Astrocyte (in vitro differentiated cells and primary cell): ENCODE data around the gene TTL. TPM values are rescaled to one million over a fixed set of nuclear protein-coding genes. Genes with fewer than 3 reads are reported as not detected.

ENCODE experiments used
- DNase-seq: peaks from one replicate; pipeline ENCODE4 v3.0.0-alpha.2; 2010; ENCODE audit warnings: low read depth
- FAIRE-seq: peaks from 2 replicates; lab custom pipeline; 2011; peaks lifted over from hg19 to GRCh38; lab: Jason Lieb, UNC
- H2AFZ ChIP-seq: 2 replicates; pipeline ENCODE4 v1.6.0; 2012; ENCODE audit warnings: low read depth, low read length, inconsistent platforms
- H3K27ac ChIP-seq: 2 replicates; pipeline ENCODE4 v1.5.1; 2011; ENCODE audit warnings: low read depth, low read length, inconsistent platforms
- H3K27me3 ChIP-seq: 2 replicates; pipeline ENCODE4 v1.6.0; 2011; ENCODE audit warnings: low read length, inconsistent platforms; ENCODE audit not compliant: insufficient read depth
- H3K36me3 ChIP-seq: 2 replicates; pipeline ENCODE4 v1.5.1; 2011; ENCODE audit warnings: low read length, inconsistent platforms; ENCODE audit not compliant: insufficient read depth
- H3K4me1 ChIP-seq: 2 replicates; pipeline ENCODE4 v1.5.1; 2011; ENCODE audit warnings: low read length, inconsistent platforms; ENCODE audit not compliant: insufficient read depth
- H3K4me2 ChIP-seq: 2 replicates; pipeline ENCODE4 v1.6.0; 2012; ENCODE audit warnings: low read length, inconsistent platforms
- H3K4me3 ChIP-seq: 2 replicates; pipeline ENCODE4 v1.5.1; 2011; ENCODE audit warnings: low read depth, mild to moderate bottlenecking, low read length, inconsistent platforms; ENCODE audit not compliant: insufficient read depth
- H3K79me2 ChIP-seq: 2 replicates; pipeline ENCODE4 v1.6.0; 2012; ENCODE audit warnings: mild to moderate bottlenecking, low read length, inconsistent platforms; ENCODE audit not compliant: insufficient read depth
- H3K9ac ChIP-seq: 2 replicates; pipeline ENCODE4 v1.6.0; 2012; ENCODE audit warnings: mild to moderate bottlenecking, low read length, inconsistent platforms
- H3K9me3 ChIP-seq: 2 replicates; pipeline ENCODE4 v1.5.1; 2012; ENCODE audit warnings: low read depth, mild to moderate bottlenecking, low read length, inconsistent platforms; ENCODE audit not compliant: insufficient read depth
- H4K20me1 ChIP-seq: 2 replicates; pipeline ENCODE4 v1.6.0; 2012; ENCODE audit warnings: low read length, inconsistent platforms; ENCODE audit not compliant: insufficient read depth
- H3K27ac Mint-ChIP-seq: one replicate; pipeline ENCODE4 v1.8.0; 2021; ENCODE audit warnings: mild to moderate bottlenecking, mixed read lengths; ENCODE audit not compliant: unreplicated experiment
- H3K27me3 Mint-ChIP-seq: one replicate; pipeline ENCODE4 v1.8.0; 2021; ENCODE audit warnings: low read depth, mixed read lengths; ENCODE audit not compliant: unreplicated experiment
- H3K36me3 Mint-ChIP-seq: one replicate; pipeline ENCODE4 v1.8.0; 2021; ENCODE audit warnings: low read depth, mixed read lengths; ENCODE audit not compliant: unreplicated experiment
- H3K4me1 Mint-ChIP-seq: one replicate; pipeline ENCODE4 v1.8.0; 2021; ENCODE audit warnings: low read depth, mixed read lengths; ENCODE audit not compliant: unreplicated experiment
- H3K4me3 Mint-ChIP-seq: one replicate; pipeline ENCODE4 v1.8.0; 2021; ENCODE audit warnings: mild to moderate bottlenecking, moderate library complexity, mixed read lengths; ENCODE audit not compliant: unreplicated experiment
- H3K9me3 Mint-ChIP-seq: one replicate; pipeline ENCODE4 v1.8.0; 2021; ENCODE audit warnings: mild to moderate bottlenecking, mixed read lengths; ENCODE audit not compliant: unreplicated experiment
- EZH2 ChIP-seq: IDR thresholded peaks from 2 replicates; pipeline ENCODE4 v1.6.1; 2012; ENCODE audit warnings: mild to moderate bottlenecking, low read length, inconsistent platforms; ENCODE audit not compliant: insufficient read depth
- total RNA-seq: library from RNA; stranded (reverse); gene quantifications from 2 replicates; pipeline ENCODE4 v1.2.1, GENCODE V29; 2021
- TF ChIP-seq, protein P1 (sequence below): IDR thresholded peaks from 2 replicates; pipeline ENCODE4 v1.5.1; 2011; ENCODE audit warnings: low read depth, mild to moderate bottlenecking, inconsistent platforms, low read length, moderate library complexity; ENCODE audit not compliant: insufficient read depth

TTL gene
- total RNA-seq, 1 donor from 2014 or later = 58.1 TPM

DNA sequence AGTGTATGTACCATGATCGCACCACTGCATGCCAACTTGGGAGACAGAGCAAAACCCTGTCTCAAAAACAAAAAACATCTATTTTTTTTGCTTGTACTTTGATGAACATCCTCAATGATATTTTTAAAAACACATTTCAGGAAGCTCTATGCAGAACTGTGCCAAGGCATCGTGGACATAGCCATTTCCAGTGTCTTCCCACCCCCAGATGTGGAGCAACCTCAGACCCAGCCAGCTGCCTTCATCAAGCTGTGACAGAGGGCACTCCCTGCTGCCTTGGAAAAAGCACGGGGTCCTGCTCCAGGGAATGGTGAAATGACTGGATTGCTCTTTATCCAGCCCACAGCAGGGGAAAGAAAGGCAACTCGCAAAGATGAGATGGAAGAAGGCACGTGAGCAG is 46.6 kb downstream of the TTL start:
- no peaks in the 10 kb centered on the region for H3K27me3 Mint-ChIP-seq
- H3K4me3 Mint-ChIP-seq = no peak overlapping the region
- no peaks in the 10 kb centered on the region for H3K4me1 Mint-ChIP-seq
- Histone ChIP-seq H3K79me2 (no peaks in the 10 kb centered on the region), H2AFZ (no peak overlapping the region), H4K20me1 (peaks cover 4% of the 10 kb centered on the region), H3K4me2 (no peak overlapping the region), H3K4me3 (no peak overlapping the region), H3K27me3 (no peaks in the 10 kb centered on the region), H3K4me1 (no peaks in the 10 kb centered on the region), H3K9ac (no peak overlapping the region), H3K36me3 (peaks cover 28% of the 10 kb centered on the region), H3K9me3 (no peaks in the 10 kb centered on the region), H3K27ac (no peak overlapping the region)
- no peak for TF ChIP-seq EZH2
- TF ChIP-seq, protein P1, sequence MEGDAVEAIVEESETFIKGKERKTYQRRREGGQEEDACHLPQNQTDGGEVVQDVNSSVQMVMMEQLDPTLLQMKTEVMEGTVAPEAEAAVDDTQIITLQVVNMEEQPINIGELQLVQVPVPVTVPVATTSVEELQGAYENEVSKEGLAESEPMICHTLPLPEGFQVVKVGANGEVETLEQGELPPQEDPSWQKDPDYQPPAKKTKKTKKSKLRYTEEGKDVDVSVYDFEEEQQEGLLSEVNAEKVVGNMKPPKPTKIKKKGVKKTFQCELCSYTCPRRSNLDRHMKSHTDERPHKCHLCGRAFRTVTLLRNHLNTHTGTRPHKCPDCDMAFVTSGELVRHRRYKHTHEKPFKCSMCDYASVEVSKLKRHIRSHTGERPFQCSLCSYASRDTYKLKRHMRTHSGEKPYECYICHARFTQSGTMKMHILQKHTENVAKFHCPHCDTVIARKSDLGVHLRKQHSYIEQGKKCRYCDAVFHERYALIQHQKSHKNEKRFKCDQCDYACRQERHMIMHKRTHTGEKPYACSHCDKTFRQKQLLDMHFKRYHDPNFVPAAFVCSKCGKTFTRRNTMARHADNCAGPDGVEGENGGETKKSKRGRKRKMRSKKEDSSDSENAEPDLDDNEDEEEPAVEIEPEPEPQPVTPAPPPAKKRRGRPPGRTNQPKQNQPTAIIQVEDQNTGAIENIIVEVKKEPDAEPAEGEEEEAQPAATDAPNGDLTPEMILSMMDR = no peak
- FAIRE-seq = no peak
- H3K9me3 Mint-ChIP-seq = no peaks in the 10 kb centered on the region
- H3K27ac Mint-ChIP-seq = no peak overlapping the region
- DNase-seq = no peak
- H3K36me3 Mint-ChIP-seq = peaks cover 37% of the 10 kb centered on the region

DNA sequence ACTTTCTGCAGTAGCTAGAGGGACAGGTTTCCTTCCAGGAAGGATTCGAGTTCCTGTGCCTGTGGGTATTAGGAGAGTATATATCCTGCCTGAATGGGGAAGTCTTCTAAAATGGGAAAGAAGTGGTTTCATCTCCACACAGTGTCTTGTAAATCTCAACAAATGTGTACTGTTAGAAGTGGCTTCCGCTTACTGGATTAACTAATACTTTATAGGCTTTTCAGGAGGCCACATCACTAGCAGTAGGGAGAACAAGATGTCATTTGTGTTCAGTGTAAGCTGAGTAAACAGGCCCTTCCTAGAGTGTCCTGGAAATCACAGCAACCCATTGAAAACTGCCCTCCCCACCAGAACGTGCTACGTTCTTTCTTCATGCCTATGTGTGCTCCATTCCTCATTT is 47.8 kb downstream of the TTL start:
- no peak overlapping the region for H3K4me3 ChIP-seq
- no peaks in the 10 kb centered on the region for H3K9me3 ChIP-seq
- H3K27me3 Mint-ChIP-seq = no peaks in the 10 kb centered on the region
- no peak overlapping the region for H2AFZ ChIP-seq
- H3K4me3 Mint-ChIP-seq = no peak overlapping the region
- DNase-seq (no peak), FAIRE-seq (no peak)
- no peak overlapping the region for H3K27ac ChIP-seq
- no peaks in the 10 kb centered on the region for H3K27me3 ChIP-seq
- no peaks in the 10 kb centered on the region for H3K79me2 ChIP-seq
- H4K20me1 ChIP-seq = peaks cover 4% of the 10 kb centered on the region
- H3K27ac Mint-ChIP-seq = no peak overlapping the region
- no peak for TF ChIP-seq EZH2
- TF ChIP-seq, protein P1 = no peak
- peaks cover 25% of the 10 kb centered on the region for H3K36me3 Mint-ChIP-seq
- no peaks in the 10 kb centered on the region for H3K4me1 ChIP-seq
- H3K36me3 ChIP-seq = peaks cover 28% of the 10 kb centered on the region
- H3K9me3 Mint-ChIP-seq = no peaks in the 10 kb centered on the region
- H3K4me1 Mint-ChIP-seq = no peaks in the 10 kb centered on the region
- H3K4me2 ChIP-seq = no peak overlapping the region
- H3K9ac ChIP-seq = no peak overlapping the region

DNA sequence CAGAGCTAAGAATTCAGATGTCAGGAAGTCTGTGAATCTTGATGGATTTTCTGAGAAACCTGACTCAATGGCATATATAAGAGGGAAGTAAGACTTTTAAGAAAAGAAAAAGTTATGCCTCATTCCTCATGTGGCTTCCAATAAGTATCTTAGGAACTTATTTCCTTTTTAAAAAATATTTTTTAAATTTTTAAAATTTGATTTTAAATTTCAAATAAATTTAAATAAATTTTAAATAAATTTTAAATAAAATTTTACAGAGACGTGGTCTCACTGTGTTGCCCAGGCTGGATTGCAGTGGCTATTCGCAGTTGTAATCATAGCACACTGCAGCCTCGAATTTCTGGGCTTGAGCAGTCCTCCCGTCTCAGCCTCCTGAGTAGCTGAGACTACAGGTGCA is 48.8 kb downstream of the TTL start:
- Histone ChIP-seq H3K9ac (no peak overlapping the region), H3K79me2 (no peaks in the 10 kb centered on the region), H3K27ac (no peak overlapping the region), H3K4me2 (no peak overlapping the region), H3K4me1 (no peaks in the 10 kb centered on the region), H3K9me3 (no peaks in the 10 kb centered on the region), H3K27me3 (no peaks in the 10 kb centered on the region), H3K36me3 (peaks cover 28% of the 10 kb centered on the region), H3K4me3 (no peak overlapping the region), H2AFZ (no peak overlapping the region), H4K20me1 (peaks cover 4% of the 10 kb centered on the region)
- no peaks in the 10 kb centered on the region for H3K4me1 Mint-ChIP-seq
- TF ChIP-seq EZH2 = no peak
- TF ChIP-seq, protein P1 = no peak
- DNase-seq (no peak), FAIRE-seq (no peak)
- no peaks in the 10 kb centered on the region for H3K9me3 Mint-ChIP-seq
- no peak overlapping the region for H3K4me3 Mint-ChIP-seq
- H3K36me3 Mint-ChIP-seq = peaks cover 19% of the 10 kb centered on the region
- no peak overlapping the region for H3K27ac Mint-ChIP-seq
- no peaks in the 10 kb centered on the region for H3K27me3 Mint-ChIP-seq
